CD4-positive, alpha-beta T cell treated with Interleukin-4 for 1 hour (primary cell): ENCODE data around the gene CXCL16.

Experiments
- DNase-seq, 2 donors: peaks; one replicate each; pipeline ENCODE4 v3.0.0-alpha.2; 2020 to 2022

Gene CXCL16

DNA sequence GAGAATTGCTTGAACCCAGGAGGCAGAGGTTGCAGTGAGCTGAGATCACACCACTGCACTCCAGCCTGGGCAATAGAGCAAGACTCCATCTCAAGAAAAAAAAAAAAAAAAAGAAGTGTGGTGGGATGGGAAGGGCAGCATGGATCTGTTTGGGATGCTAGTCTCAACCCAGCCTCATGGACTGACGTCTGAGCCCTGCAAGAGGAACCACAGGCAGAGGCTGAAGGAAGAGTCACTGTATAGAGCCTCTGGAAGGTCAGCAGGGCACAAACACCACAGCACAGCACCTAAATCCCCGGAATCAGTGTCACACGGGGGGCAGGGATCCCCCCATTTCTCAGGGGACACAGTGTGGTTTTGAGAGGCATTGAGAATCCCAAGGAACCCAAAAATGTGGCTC lies 10.9 kb upstream of the CXCL16 start:
- DNase-seq, result no peak

DNA sequence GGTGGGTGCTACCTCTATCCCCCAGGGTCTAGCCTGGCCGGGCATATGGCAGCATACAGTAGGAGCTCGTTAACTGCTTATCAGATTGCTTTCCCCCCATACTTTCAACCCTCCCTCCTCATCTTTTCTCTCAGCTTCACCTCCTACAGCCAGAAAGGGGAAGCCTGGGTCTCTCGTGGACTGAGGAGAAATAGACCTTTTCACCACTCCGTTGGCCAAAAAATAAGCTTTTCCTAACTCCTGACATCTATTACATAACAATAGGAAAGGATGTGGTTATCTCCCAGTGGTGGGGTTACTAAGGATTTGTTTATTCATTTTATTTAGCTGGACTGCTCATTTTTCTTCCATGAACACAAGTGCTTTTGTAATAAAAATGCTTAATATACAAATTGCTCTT lies 9.0 kb upstream of the CXCL16 start:
- no peak for DNase-seq

DNA sequence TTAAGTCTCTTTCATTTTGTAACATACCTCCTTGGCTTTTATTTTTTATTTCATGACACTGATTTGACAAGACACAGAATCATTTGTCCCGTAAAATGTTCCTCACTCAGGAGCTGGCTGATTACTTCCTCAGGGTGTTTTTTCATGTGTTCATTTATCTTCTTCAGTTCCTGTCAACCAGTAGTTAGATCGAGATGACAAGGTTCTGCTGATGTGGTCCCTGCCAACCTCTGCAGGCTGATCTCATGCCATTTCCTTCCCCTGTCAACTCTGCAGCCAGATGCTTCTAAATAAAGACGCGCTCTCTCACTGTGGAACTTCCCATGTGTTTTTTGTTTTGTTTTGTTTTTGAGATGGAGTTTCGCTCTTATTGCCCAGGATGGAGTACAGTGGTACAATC lies 8.1 kb upstream of the CXCL16 start:
- DNase-seq, result peak; percentile 46 to 60

GRCh38 chr17:4744999-4745969 lies 5.6 kb upstream of the CXCL16 start:
- DNase-seq, result no peak

- DNase-seq, result no peak
Measured at GRCh38 chr17:4743898-4744297, 4.2 kb upstream of the CXCL16 start.

- no peak for DNase-seq
Measured at GRCh38 chr17:4743216-4743615, 3.5 kb upstream of the CXCL16 start.

DNA sequence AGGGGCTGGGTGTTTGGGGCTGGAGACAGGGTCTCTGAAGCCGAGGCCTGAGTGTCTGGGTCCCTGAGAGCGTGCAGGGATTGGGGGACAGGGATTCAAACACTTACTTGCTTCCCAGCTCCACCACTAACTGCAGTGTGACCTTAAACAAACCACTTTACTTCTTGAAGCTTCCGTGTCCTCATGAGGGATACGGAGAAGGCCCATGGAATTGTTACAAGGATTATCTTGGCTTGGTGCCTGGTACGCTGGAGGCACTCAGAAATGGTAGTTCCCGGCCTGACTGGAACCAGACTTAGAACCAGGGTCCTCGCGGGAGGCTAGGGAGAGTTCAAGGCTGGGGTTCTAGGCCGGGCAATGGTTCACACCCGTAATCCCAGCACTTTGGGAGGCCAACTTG lies 2.9 kb upstream of the CXCL16 start:
- no peak for DNase-seq

DNA sequence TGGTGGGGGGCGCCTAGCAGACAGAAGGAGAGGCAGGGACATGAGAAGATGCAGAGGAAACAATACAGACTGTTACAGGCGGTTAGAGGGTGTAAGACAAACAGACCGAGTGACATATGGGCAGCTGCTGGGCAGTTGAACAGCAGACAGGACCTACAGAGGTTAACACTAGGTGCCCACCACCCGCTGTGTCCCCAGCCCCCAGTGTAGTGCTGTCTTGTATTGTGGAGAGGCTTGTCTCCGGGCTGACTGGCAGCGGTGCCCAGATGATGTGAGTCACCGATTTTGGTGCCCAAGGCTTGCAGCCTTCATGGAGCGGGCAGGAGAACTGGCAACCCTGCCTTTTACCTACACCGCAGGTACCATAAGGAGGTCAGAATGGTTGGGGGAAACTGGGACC lies 2.4 kb upstream of the CXCL16 start:
- DNase-seq, result no peak

- no peak for DNase-seq
Measured at GRCh38 chr17:4741544-4741943, 1.8 kb upstream of the CXCL16 start.

DNA sequence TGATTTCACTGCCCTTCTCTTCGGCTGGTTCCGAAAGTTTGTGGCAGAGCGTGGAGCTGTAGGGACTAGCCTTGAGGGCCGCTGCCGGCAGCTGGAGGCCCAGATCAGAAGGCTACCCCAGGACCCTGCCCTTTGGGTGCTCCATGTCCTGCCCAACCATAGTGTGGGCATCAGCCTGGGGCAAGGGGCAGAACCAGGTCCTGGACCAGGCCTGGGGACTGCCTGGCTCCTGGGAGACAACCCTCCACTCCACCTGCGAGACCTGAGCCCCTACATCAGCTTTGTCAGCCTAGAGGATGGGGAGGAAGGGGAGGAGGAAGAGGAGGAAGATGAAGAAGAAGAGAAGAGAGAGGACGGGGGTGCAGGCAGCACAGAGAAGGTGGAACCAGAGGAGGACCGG lies 856 bp upstream of the CXCL16 start:
- DNase-seq, result no peak

GRCh38 chr17:4740025-4740351 lies 260 bp upstream of the CXCL16 start:
- DNase-seq, result no peak

GRCh38 chr17:4738136-4739121 lies 1.3 kb downstream of the CXCL16 start:
- DNase-seq, result peak; percentile 37 to 44

GRCh38 chr17:4735876-4736651 lies 3.7 kb downstream of the CXCL16 start:
- peak in 1 of 2 donors; percentile 70 for DNase-seq

DNA sequence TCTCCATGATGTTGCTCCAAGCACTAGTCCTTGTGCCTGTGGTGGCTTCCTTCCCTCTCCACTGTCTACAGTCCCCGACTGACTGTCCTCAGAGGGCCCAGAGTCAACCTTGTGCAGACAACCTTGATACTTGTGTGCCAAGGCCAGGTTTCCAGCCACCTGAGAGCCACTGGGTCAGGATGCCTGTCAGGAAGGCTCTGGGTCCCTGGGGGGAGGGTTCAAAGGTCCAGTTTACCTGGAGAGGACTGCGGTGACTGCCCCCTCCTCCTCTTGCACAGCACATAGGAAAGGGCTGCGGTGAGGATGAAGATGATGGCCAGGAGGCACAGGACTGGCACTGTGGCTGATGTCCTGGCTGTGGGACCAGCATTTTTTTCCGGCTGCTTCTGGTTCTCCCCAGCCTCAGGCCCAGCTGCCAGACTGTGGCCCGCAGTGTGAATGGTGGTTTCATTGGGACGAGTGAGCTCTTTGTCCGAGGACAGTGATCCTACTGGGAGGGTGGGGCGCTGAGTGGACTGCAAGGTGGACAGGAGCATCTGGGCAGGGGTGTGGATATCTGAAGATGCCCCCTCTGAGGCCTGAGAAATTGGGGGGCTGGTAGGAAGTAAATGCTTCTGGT lies 4.8 kb downstream of the CXCL16 start:
- DNase-seq, result no peak

GRCh38 chr17:4733073-4733531 lies 6.6 kb downstream of the CXCL16 start:
- DNase-seq, result peak; percentile 33 to 75

DNA sequence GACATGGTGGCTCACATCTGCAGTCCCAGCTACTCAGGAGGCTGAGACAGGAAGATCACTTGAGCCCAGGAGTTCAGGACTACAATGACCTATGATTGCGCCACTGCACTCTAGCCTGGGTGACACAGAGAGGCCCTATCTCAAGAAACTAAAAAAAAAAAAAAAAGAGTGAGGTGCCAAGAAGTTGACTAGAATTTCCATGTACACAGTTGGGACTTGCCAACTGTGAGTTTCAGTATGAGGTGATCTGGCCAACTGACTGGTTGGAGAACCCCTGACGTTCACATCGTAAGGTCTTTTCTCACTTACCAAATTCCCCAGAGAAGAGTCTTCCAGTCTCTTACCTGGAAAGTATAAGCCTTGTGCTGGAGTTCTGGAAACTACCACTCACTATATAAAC lies 11.6 kb downstream of the CXCL16 start:
- DNase-seq, result peak in 1 of 2 donors; percentile 30

- peak in 1 of 2 donors; percentile 54 for DNase-seq
Measured at GRCh38 chr17:4725646-4726310, 13.9 kb downstream of the CXCL16 start.

DNA sequence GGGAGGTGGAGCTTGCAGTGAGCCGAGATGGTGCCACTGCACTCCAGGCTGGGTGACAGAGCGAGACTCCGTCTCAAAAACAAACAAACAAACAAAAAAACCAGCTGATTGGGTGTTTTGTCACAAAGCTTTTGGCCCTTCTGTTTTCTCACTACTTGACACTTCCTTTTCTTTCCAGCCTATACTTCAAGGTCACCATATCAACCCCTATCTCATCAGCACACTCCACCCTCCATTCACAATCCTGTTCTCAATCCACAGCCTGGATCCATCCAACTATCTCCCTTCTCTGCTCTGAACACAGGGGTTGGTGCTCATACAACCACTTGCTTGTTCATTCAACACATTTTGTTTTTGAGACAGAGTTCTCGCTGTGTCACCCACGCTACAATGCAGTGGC lies 15.1 kb downstream of the CXCL16 start:
- DNase-seq, result no peak

GRCh38 chr17:4722678-4723240 lies 17.0 kb downstream of the CXCL16 start:
- DNase-seq, result no peak

GRCh38 chr17:4721203-4722135 lies 18.3 kb downstream of the CXCL16 start:
- DNase-seq, result peak; percentile 31 to 37
